Activated naive CD4-positive, alpha-beta T cell (primary cell): ENCODE results near the gene TMEM51.

ENCODE experiments used
- DNase-seq, 4 experiments: peaks; one replicate each; lab custom pipeline; 2025; lab: John Stamatoyannopoulos, UW

The TMEM51 gene

GRCh38 chr1:15218287-15219279 lies 65.0 kb downstream of the TMEM51 start:
- DNase-seq, result no peak

GRCh38 chr1:15219280-15220023 lies 65.9 kb downstream of the TMEM51 start:
- no peak for DNase-seq

GRCh38 chr1:15220024-15220392 lies 66.5 kb downstream of the TMEM51 start:
- DNase-seq, result no peak

GRCh38 chr1:15220825-15221431 lies 67.4 kb downstream of the TMEM51 start:
- DNase-seq, result no peak

- no peak for DNase-seq
Observed at GRCh38 chr1:15222653-15223303, 69.2 kb downstream of the TMEM51 start.

- DNase-seq, result no peak
Observed at GRCh38 chr1:15224259-15224869, 70.8 kb downstream of the TMEM51 start.

GRCh38 chr1:15224974-15225373 lies 71.4 kb downstream of the TMEM51 start:
- no peak for DNase-seq

- no peak for DNase-seq
Observed at GRCh38 chr1:15225461-15225860, 71.9 kb downstream of the TMEM51 start.

- DNase-seq, result no peak
Observed at GRCh38 chr1:15226388-15227255, 73.1 kb downstream of the TMEM51 start.

GRCh38 chr1:15229707-15230131 lies 76.2 kb downstream of the TMEM51 start:
- DNase-seq, result no peak

GRCh38 chr1:15231714-15232201 lies 78.2 kb downstream of the TMEM51 start:
- DNase-seq, result no peak

- DNase-seq, result no peak
Observed at GRCh38 chr1:15233689-15234088, 80.1 kb downstream of the TMEM51 start.

GRCh38 chr1:15236321-15236721 lies 82.8 kb downstream of the TMEM51 start:
- no peak for DNase-seq

GRCh38 chr1:15236746-15237145 lies 83.2 kb downstream of the TMEM51 start:
- DNase-seq, result no peak

GRCh38 chr1:15238789-15239188 lies 85.2 kb downstream of the TMEM51 start:
- no peak for DNase-seq

- DNase-seq, result no peak
Observed at GRCh38 chr1:15242766-15243165, 89.2 kb downstream of the TMEM51 start.

- DNase-seq, result no peak
Observed at GRCh38 chr1:15243275-15244043, 89.9 kb downstream of the TMEM51 start.

- no peak for DNase-seq
Observed at GRCh38 chr1:15244813-15245212, 91.3 kb downstream of the TMEM51 start.

- DNase-seq, result no peak
Observed at GRCh38 chr1:15245593-15246360, 92.2 kb downstream of the TMEM51 start.
